Heart right ventricle (tissue), 16 donors: ENCODE measurements around the gene MSH2. TPM values are rescaled to one million over a fixed set of nuclear protein-coding genes. Genes with fewer than 3 reads are reported as not detected.

ENCODE experiments used
- ATAC-seq, 8 donors: fragments of 200-7000 bp; cut with Tn5 transposase; one replicate each; pipeline ENCODE4 v1.9.1; 2020; ENCODE audit warnings: mild to moderate bottlenecking in 8 of 8, moderate library complexity in 8 of 8, moderate number of reproducible peaks in 1 of 8
- DNase-seq, 2 donors: peaks; one replicate each; pipeline ENCODE4 v3.0.0-alpha.2; 2020
- H3K27ac ChIP-seq, 10 donors: fragments of 200-600 bp; sonication (generic) in 2 of 10; one replicate each; pipeline versions ENCODE4 v1.5.0 to v1.8.0; 2020 to 2022; ENCODE audit warnings: mild to moderate bottlenecking in 3 of 10
- H3K27me3 ChIP-seq, 7 donors: fragments of 200-600 bp; one replicate each; pipeline ENCODE4 v1.8.0; 2021 to 2022; ENCODE audit warnings: mild to moderate bottlenecking in 2 of 7
- H3K36me3 ChIP-seq, 9 donors: fragments of 200-600 bp; sonication (generic) in 1 of 9; one replicate each; pipeline versions ENCODE4 v1.5.0 to v1.8.0; 2020 to 2022; ENCODE audit warnings: mild to moderate bottlenecking in 2 of 9
- H3K4me1 ChIP-seq, 9 donors: fragments of 200-600 bp; sonication (generic) in 1 of 9; one replicate each; pipeline versions ENCODE4 v1.5.0 to v1.8.0; 2020 to 2022; ENCODE audit warnings: mild to moderate bottlenecking in 4 of 9
- H3K4me3 ChIP-seq, 10 donors: fragments of 200-600 bp; sonication (generic) in 2 of 10; one replicate each; pipeline versions ENCODE4 v1.5.0 to v1.8.0; 2020 to 2022; ENCODE audit warnings: mild to moderate bottlenecking in 7 of 10, moderate library complexity in 2 of 10
- H3K9me3 ChIP-seq, 11 donors: fragments of 200-600 bp in 10 of 11; sonication (generic) in 2 of 11; one replicate each; pipeline versions ENCODE4 v1.5.0 to v1.8.0; 2013 to 2022; ENCODE audit warnings: mild to moderate bottlenecking in 2 of 11, control low read depth in 1 of 11, moderate library complexity in 1 of 11
- CTCF ChIP-seq, 9 donors: fragments of 200-600 bp; sonication (generic) in 2 of 9; IDR thresholded peaks; one replicate each; pipeline versions ENCODE4 v1.5.0 to v1.8.0; 2021 to 2022; ENCODE audit warnings: antibody characterized with exemption in 9 of 9, mild to moderate bottlenecking in 5 of 9, moderate library complexity in 1 of 9
- WGBS, 2 donors: extraction: QIAGEN DNeasy Blood & Tissue Kit; methylation state at CpG; one replicate each; pipeline ENCODE4 v1.1.7; 2013; ENCODE audit warnings: inconsistent platforms in 1 of 2; 5-methylcytosine and 5-hydroxymethylcytosine counted together
- intact Hi-C, 10 donors: fragments of 100-400 bp; cut with DNase I; formaldehyde crosslinking; loops; one replicate each; pipeline versions ENCODE4 v1.11.1 to v1.14.2; 2022
- polyA plus RNA-seq, 2 donors: library from polyadenylated mRNA; stranded (reverse); fragments of 200-250 nt; gene quantifications; one replicate each; pipeline ENCODE4 v1.2.3, GENCODE V29; 2013
- total RNA-seq, 10 donors: library from RNA; stranded (reverse); fragmentation: NEBNext Ultra II Directional in 3 of 10; extraction: Animal tissue kit (Norgen Biotek cat#: 25700) in 3 of 10; gene quantifications; one replicate each; pipeline versions ENCODE4 v1.2.1 to v1.2.4, GENCODE V29; 2021 to 2023
- donor health status: Arrhythmogenic right ventricular cardiomyopathy.
- donor health status: ischemic (EF 13 %, LVEDD 7.1; RV severe dilation, severe dysfunction).
- donor health status: healthy with polysubstance abuse.
- donor health status: DM: no; HTN: yes; CAD: no.
- donor health status: DM: no; HTN: no; CAD: no.
- donor health status: ischemic (EF 25% LVEDD 6.9; RV normal size, moderate dysfunction).
- donor health status: ischemic (EF 25% LVEDD 5.7; RV mildly dilated, moderate dysfunction).
- donor health status: healthy.
- donor health status: DM: yes; HTN: yes; CAD: no.
- donor health status: Ischemic cardiomyopathy.
- donor health status: ischemic (EF 35%, LVEDD 5.7; RV mildly dilated, moderate dysfunction).
- donor health status: nonischemic (EF 11% LVEDD 7.7; RV severe dilation, severe dysfunction).
- donor health status: DM: yes; HTN: yes; CAD: no.
- donor health status: PGD.
- donor health status: ischemic (EF 29% LVEDD 5.4; RV normal size, mild dysfunction).
- donor health status: nonischemic (EF 23%, LVEDD 6.1; RV moderate dilation, normal function).

The MSH2 gene
- total and polyA plus RNA-seq, 12 donors = 4.3 to 18.9 (median 15.9) TPM

- 75 to 83% methylated on average over 4 of the region's 4 CpGs for WGBS, 2 donors
- no peaks in the 10 kb centered on the region for H3K36me3 ChIP-seq
- H3K4me1 ChIP-seq = no peaks in the 10 kb centered on the region
- no peak overlapping the region for H3K27ac ChIP-seq
- no peak for ATAC-seq
- intact Hi-C loops = no loop called here
- H3K27me3 ChIP-seq = no peaks in the 10 kb centered on the region
- peaks cover 0 to 11% (median 0%) of the 10 kb centered on the region in 11 donors for H3K9me3 ChIP-seq
- no peak for DNase-seq
- no peak overlapping the region for H3K4me3 ChIP-seq
- TF ChIP-seq CTCF (IDR thresholded peaks at IDR 0.05) = no peak
Observed at GRCh38 chr2:47509250-47509649, 106.3 kb downstream of the MSH2 start.

- intact Hi-C loops = no loop called here
- Histone ChIP-seq H3K9me3 (peaks cover 0 to 9% (median 0%) of the 10 kb centered on the region in 11 donors), H3K4me1 (no peaks in the 10 kb centered on the region), H3K27me3 (no peaks in the 10 kb centered on the region), H3K36me3 (no peaks in the 10 kb centered on the region), H3K27ac (no peak overlapping the region), H3K4me3 (no peak overlapping the region)
- 90 to 92% methylated on average over 6 of the region's 6 CpGs for WGBS, 2 donors
- no peak for TF ChIP-seq CTCF (IDR thresholded peaks at IDR 0.05)
- DNase-seq = no peak
- no peak for ATAC-seq
Observed at GRCh38 chr2:47509821-47510385, 106.9 kb downstream of the MSH2 start.

GRCh38 chr2:47510745-47511144 lies 107.8 kb downstream of the MSH2 start:
- Histone ChIP-seq H3K27me3 (no peaks in the 10 kb centered on the region), H3K9me3 (peaks cover 0 to 4% (median 0%) of the 10 kb centered on the region in 11 donors), H3K4me1 (no peaks in the 10 kb centered on the region), H3K27ac (no peak overlapping the region), H3K4me3 (no peak overlapping the region), H3K36me3 (no peaks in the 10 kb centered on the region)
- intact Hi-C loops = no loop called here
- 81 to 88% methylated on average over 4 of the region's 4 CpGs for WGBS, 2 donors
- DNase-seq (no peak), ATAC-seq (peak in 3 of 8 donors; percentile 66 to 75 (median 74))
- TF ChIP-seq CTCF (IDR thresholded peaks at IDR 0.05) = peak in 1 of 9 donors; percentile 11

- 94 to 98% methylated on average over 1 of the region's 1 CpG for WGBS, 2 donors
- no peak for DNase-seq
- intact Hi-C loops = no loop called here
- no peak overlapping the region for H3K27ac ChIP-seq
- TF ChIP-seq CTCF (IDR thresholded peaks at IDR 0.05) = no peak
- no peaks in the 10 kb centered on the region for H3K4me1 ChIP-seq
- H3K9me3 ChIP-seq = peaks cover 0 to 4% (median 0%) of the 10 kb centered on the region in 11 donors
- H3K36me3 ChIP-seq = no peaks in the 10 kb centered on the region
- no peaks in the 10 kb centered on the region for H3K27me3 ChIP-seq
- ATAC-seq = no peak
- H3K4me3 ChIP-seq = no peak overlapping the region
Observed at GRCh38 chr2:47512581-47513083, 109.7 kb downstream of the MSH2 start.
